ENCODE measurements around the gene PDCD1LG2. TPM values are rescaled to one million over a fixed set of nuclear protein-coding genes. Genes with fewer than 3 reads are reported as not detected.

PDCD1LG2 gene
- total and polyA plus RNA-seq, 3 donors from 2014 or later, result 0.63 to 2.4 (median 0.81) TPM

DNA sequence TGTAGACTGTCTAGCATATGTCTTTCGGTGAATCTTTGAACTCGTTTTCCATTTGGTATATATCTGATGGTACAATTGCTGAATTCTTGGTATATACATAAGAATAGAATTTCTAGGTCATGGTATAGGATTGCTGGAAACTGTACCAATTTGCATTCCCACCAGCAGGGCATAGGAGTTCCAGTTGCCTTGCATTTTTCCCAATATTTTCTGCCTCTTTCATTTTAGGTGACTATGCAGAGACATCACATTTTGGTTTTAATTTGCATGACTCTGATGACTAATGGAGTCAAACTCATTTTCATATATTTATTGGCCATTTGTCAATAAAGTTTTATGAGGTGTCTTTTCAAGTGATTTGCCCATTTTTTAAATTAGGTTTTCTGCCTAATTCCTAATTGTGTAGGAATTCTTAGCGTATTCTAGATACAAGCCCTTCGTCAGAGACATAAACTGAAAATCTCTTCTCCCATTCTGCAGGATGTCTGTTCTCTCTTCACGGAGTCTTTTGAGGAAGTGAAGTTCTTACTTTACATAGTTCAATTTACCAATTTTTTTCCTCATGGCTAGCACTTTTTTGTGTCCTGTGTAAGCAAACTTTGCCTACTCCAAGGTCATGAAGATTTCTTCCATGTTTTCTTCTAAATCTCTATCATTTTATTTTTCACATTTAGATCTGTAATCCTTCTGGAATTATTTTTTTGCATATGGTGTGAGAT is 28.9 kb upstream of the PDCD1LG2 start:
- no peak overlapping the region for H3K4me3 ChIP-seq
- no peaks in the 10 kb centered on the region for H3K9me3 ChIP-seq
- no peak for TF ChIP-seq POLR2A (IDR thresholded peaks at IDR 0.05)
- TF ChIP-seq, protein P1, sequence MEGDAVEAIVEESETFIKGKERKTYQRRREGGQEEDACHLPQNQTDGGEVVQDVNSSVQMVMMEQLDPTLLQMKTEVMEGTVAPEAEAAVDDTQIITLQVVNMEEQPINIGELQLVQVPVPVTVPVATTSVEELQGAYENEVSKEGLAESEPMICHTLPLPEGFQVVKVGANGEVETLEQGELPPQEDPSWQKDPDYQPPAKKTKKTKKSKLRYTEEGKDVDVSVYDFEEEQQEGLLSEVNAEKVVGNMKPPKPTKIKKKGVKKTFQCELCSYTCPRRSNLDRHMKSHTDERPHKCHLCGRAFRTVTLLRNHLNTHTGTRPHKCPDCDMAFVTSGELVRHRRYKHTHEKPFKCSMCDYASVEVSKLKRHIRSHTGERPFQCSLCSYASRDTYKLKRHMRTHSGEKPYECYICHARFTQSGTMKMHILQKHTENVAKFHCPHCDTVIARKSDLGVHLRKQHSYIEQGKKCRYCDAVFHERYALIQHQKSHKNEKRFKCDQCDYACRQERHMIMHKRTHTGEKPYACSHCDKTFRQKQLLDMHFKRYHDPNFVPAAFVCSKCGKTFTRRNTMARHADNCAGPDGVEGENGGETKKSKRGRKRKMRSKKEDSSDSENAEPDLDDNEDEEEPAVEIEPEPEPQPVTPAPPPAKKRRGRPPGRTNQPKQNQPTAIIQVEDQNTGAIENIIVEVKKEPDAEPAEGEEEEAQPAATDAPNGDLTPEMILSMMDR (IDR thresholded peaks at IDR 0.05), result no peak
- no peak overlapping the region for H3K27ac ChIP-seq
- DNase-seq, result no peak
- WGBS, 2 donors, result 91 to 94% methylated on average over 5 of the region's 5 CpGs
- intact Hi-C loops (cut with DNase I; ENCODE audit: low total_unique reads), result no loop called here
- no peaks in the 10 kb centered on the region for H3K4me1 ChIP-seq
- no peaks in the 10 kb centered on the region for H3K27me3 ChIP-seq
- no peaks in the 10 kb centered on the region for H3K36me3 ChIP-seq (ENCODE audit: low read depth, missing control alignments)

DNA sequence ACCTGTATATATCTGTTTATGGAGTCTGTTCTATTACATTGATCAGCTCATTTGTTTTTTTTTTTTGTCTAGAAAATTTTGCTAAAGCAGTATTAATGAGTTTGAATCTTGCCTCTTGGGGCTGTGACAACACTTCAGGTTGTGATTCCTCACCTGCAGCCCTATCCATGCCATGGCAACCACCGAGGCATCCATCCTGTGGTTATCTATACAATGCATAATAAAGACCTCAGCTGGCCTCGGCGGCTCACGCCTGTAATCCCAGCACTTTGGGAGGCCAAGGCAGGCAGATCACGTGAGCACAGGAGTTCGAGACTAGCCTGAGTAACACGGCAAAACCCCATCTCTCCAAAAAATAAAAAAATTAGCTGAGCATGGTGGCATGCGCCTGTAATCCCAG is 28.1 kb upstream of the PDCD1LG2 start:
- Histone ChIP-seq H3K9me3 (no peaks in the 10 kb centered on the region), H3K4me3 (no peak overlapping the region), H3K27ac (no peak overlapping the region), H3K27me3 (no peaks in the 10 kb centered on the region), H3K36me3 (ENCODE audit: low read depth, missing control alignments) (no peaks in the 10 kb centered on the region), H3K4me1 (no peaks in the 10 kb centered on the region)
- WGBS, 2 donors, result 76 to 79% methylated on average over 8 of the region's 8 CpGs
- no peak for DNase-seq
- intact Hi-C loops (cut with DNase I; ENCODE audit: low total_unique reads), result no loop called here
- no peak for TF ChIP-seq POLR2A (IDR thresholded peaks at IDR 0.05)
- TF ChIP-seq, protein P1 (IDR thresholded peaks at IDR 0.05), result no peak

DNA sequence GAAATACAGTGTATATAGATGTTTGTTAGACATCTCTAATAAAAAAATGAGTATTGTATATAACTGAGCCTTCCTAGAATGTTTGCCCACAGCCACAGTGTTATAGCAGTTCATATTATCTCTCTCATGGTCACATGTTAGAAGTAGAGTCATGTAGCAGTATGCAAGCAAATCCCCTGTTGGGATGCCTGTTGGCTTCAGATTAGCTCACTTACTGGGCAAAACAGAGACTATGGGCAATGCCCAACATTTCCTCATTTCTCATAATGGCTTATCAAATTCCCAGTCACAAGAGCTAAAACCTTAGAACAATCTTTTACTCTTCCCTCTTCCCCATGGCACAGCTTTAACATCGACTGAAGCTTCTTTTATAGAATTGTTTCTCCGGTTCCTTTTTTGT is 27.0 kb upstream of the PDCD1LG2 start:
- WGBS, 2 donors, result 93 to 94% methylated on average over 2 of the region's 2 CpGs
- no peak for TF ChIP-seq POLR2A (IDR thresholded peaks at IDR 0.05)
- TF ChIP-seq, protein P1 (IDR thresholded peaks at IDR 0.05), result no peak
- H3K27ac ChIP-seq, result no peak overlapping the region
- intact Hi-C loops (cut with DNase I; ENCODE audit: low total_unique reads), result no loop called here
- H3K27me3 ChIP-seq, result no peaks in the 10 kb centered on the region
- H3K4me3 ChIP-seq, result no peak overlapping the region
- H3K36me3 ChIP-seq (ENCODE audit: low read depth, missing control alignments), result no peaks in the 10 kb centered on the region
- H3K9me3 ChIP-seq, result no peaks in the 10 kb centered on the region
- DNase-seq, result no peak
- H3K4me1 ChIP-seq, result no peaks in the 10 kb centered on the region

DNA sequence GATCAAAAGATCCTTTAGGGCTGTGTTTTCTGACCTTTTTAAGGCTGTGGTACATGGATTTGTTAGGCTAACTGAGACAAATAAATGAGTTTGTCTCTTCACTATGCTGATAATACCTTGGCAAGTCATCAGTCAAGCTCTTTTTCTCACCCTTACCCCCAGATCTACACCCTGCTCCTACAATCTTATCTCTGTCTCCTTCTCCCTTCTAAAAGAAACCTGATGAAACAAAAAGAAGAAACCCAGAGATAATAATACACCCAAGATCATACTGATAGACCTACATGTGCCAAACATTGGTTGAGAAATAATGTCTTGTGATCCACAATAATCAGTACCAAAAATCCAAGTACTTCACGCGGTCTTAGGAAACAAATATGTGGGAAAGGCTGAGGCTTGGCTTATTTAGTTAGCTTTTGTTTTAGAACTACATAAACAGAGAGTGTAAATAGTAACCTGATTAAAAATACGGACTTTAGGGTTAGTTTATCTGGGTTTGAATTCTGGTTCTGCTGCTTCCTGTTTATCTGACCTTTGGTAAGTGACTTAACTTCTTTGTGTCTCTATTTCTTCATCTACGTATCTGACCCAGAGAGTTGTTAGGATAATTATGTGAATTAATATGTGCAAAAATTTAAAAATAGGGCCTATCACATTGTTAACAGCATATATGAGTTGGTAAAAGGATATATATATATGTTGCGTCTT is 24.8 kb upstream of the PDCD1LG2 start:
- intact Hi-C loops (cut with DNase I; ENCODE audit: low total_unique reads), result no loop called here
- 93 to 97% methylated on average over 5 of the region's 5 CpGs for WGBS, 2 donors
- Histone ChIP-seq H3K4me1 (no peaks in the 10 kb centered on the region), H3K9me3 (no peaks in the 10 kb centered on the region), H3K4me3 (no peak overlapping the region), H3K27me3 (no peaks in the 10 kb centered on the region), H3K27ac (no peak overlapping the region), H3K36me3 (ENCODE audit: low read depth, missing control alignments) (no peaks in the 10 kb centered on the region)
- DNase-seq, result no peak
- TF ChIP-seq POLR2A (IDR thresholded peaks at IDR 0.05), result no peak
- TF ChIP-seq, protein P1 (IDR thresholded peaks at IDR 0.05), result no peak
